Body of pancreas (tissue), 4 donors: Measurements from ENCODE around the gene CUEDC1. TPM values are rescaled to one million over a fixed set of nuclear protein-coding genes. Genes with fewer than 3 reads are reported as not detected.

Experiments used
- ATAC-seq: fragments of 150-250 bp; one replicate; pipeline ENCODE4 v1.9.1; 2016
- DNase-seq, 4 donors: peaks; one replicate each; pipeline ENCODE4 v3.0.0-alpha.2; 2019
- H3K27ac ChIP-seq, 4 donors: fragments of 200-600 bp; sonication (generic); 1 replicate in 3 of 4; 2 replicates in 1 of 4; pipeline versions ENCODE4 v1.5.1 to v1.6.1; 2016 to 2019; ENCODE audit warnings: mild to moderate bottlenecking in 1 of 4, mixed read lengths in 1 of 4, moderate library complexity in 1 of 4
- H3K27me3 ChIP-seq, 2 donors: fragments of 200-600 bp; sonication (generic); one replicate each; pipeline ENCODE4 v1.6.0; 2016; ENCODE audit warnings: mild to moderate bottlenecking in 1 of 2
- H3K36me3 ChIP-seq, 2 donors: fragments of 200-600 bp; sonication (generic); replicated peaks in 1 of 2; 2 replicates each; pipeline ENCODE4 v1.5.1; 2016; ENCODE audit warnings: low read depth in 2 of 2; ENCODE audit not compliant: insufficient read depth in 1 of 2
- H3K4me1 ChIP-seq: fragments of 200-600 bp; sonication (generic); one replicate; pipeline ENCODE4 v1.6.0; 2016
- H3K4me3 ChIP-seq, 2 donors: fragments of 200-600 bp; sonication (generic); 1 replicate in 1 of 2; 2 replicates in 1 of 2; pipeline ENCODE4 v1.5.1; 2016 to 2019
- H3K9me3 ChIP-seq, 3 donors: fragments of 200-600 bp; sonication (generic); 1 replicate in 2 of 3; 2 replicates in 1 of 3; pipeline ENCODE4 v1.5.1; 2016
- CTCF ChIP-seq, 7 experiments: fragments of 450-650 bp in 4 of 7; fragments of 200-600 bp in 3 of 7; sonication (generic) in 3 of 7; IDR thresholded peaks; one replicate each; pipeline ENCODE4 v1.5.1; 2016 to 2019; ENCODE audit warnings: antibody characterized with exemption in 7 of 7
- POLR2A ChIP-seq, 3 donors: fragments of 450-650 bp; IDR thresholded peaks; one replicate each; pipeline ENCODE4 v1.6.1; 2016; ENCODE audit warnings: antibody characterized with exemption in 3 of 3, mild to moderate bottlenecking in 2 of 3
- WGBS, 2 donors: methylation state at CpG; one replicate each; pipeline ENCODE4 v1.1.5; 2017; 5-methylcytosine and 5-hydroxymethylcytosine counted together
- intact Hi-C: fragments of 100-400 bp; cut with DNase I; formaldehyde crosslinking; loops from one replicate; pipeline ENCODE4 v1.15.1; 2023
- total RNA-seq, 2 donors: library from RNA; depleted of rRNA; stranded (reverse); fragments of >200 nt; gene quantifications; one replicate each; pipeline ENCODE4 v1.1.0, GENCODE V29; 2016

Gene CUEDC1
- total RNA-seq, 2 donors from 2014 or later: 35.8 to 48.1 TPM

GRCh38 chr17:57995076-57995956 is 40.1 kb upstream of the CUEDC1 start:
- no peaks in the 10 kb centered on the region for H3K27me3 ChIP-seq
- no peaks in the 10 kb centered on the region for H3K9me3 ChIP-seq
- H3K36me3 ChIP-seq: no peaks in the 10 kb centered on the region
- H3K4me3 ChIP-seq: no peak overlapping the region
- H3K4me1 ChIP-seq: peaks cover 17% of the 10 kb centered on the region
- intact Hi-C loops: no loop called here
- TF ChIP-seq CTCF (IDR thresholded peaks at IDR 0.05): peak; percentile 35 to 83 (median 79)
- TF ChIP-seq POLR2A (IDR thresholded peaks at IDR 0.05): peak in 2 of 3 donors; percentile 4 to 17
- H3K27ac ChIP-seq: peak overlapping the region in 1 of 4 donors; percentile 10
- ATAC-seq (peak; percentile 90), DNase-seq (peak; percentile 73 to 80 (median 77))
- WGBS, 2 donors: 25 to 34% methylated on average over 4 of the region's 4 CpGs

- Histone ChIP-seq H3K9me3 (no peaks in the 10 kb centered on the region), H3K36me3 (no peaks in the 10 kb centered on the region), H3K4me3 (no peak overlapping the region), H3K27ac (no peak overlapping the region), H3K27me3 (no peaks in the 10 kb centered on the region), H3K4me1 (peaks cover 24% of the 10 kb centered on the region)
- intact Hi-C loops: loop anchor here (5.0 kb wide), 1 partner anchor 137 kb away; no protein-coding TSS in a partner anchor
- TF ChIP-seq POLR2A (IDR thresholded peaks at IDR 0.05): no peak
- no peak for TF ChIP-seq CTCF (IDR thresholded peaks at IDR 0.05)
- DNase-seq (no peak), ATAC-seq (no peak)
- WGBS, 2 donors: 42 to 51% methylated on average over 2 of the region's 2 CpGs
Measured at GRCh38 chr17:57994436-57994835, 39.2 kb upstream of the CUEDC1 start.

GRCh38 chr17:57993471-57994365 is 38.5 kb upstream of the CUEDC1 start:
- peak overlapping the region in 2 of 4 donors; percentile 20 to 29 for H3K27ac ChIP-seq
- H3K27me3 ChIP-seq: no peaks in the 10 kb centered on the region
- DNase-seq: no peak
- peaks cover 28% of the 10 kb centered on the region for H3K4me1 ChIP-seq
- intact Hi-C loops: loop anchor here (5.0 kb wide), 1 partner anchor 136 kb away; no protein-coding TSS in a partner anchor
- H3K36me3 ChIP-seq: no peaks in the 10 kb centered on the region
- no peak overlapping the region for H3K4me3 ChIP-seq
- H3K9me3 ChIP-seq: no peaks in the 10 kb centered on the region
- WGBS, 2 donors: 40 to 46% methylated on average over 3 of the region's 3 CpGs
- no peak for ATAC-seq
- TF ChIP-seq CTCF (IDR thresholded peaks at IDR 0.05) (no peak), POLR2A (IDR thresholded peaks at IDR 0.05) (no peak)

GRCh38 chr17:57991537-57991936 is 36.3 kb upstream of the CUEDC1 start:
- Histone ChIP-seq H3K36me3 (no peaks in the 10 kb centered on the region), H3K4me3 (no peak overlapping the region), H3K27ac (no peak overlapping the region), H3K4me1 (peaks cover 30% of the 10 kb centered on the region), H3K27me3 (no peaks in the 10 kb centered on the region), H3K9me3 (no peaks in the 10 kb centered on the region)
- intact Hi-C loops: loop anchor here (5.0 kb wide), 1 partner anchor 134 kb away; no protein-coding TSS in a partner anchor
- TF ChIP-seq CTCF (IDR thresholded peaks at IDR 0.05) (no peak), POLR2A (IDR thresholded peaks at IDR 0.05) (no peak)
- DNase-seq (no peak), ATAC-seq (no peak)
